Parathyroid adenoma (tissue), 2 donors: ENCODE measurements around the gene C2orf80.

Experiments used
- H2AFZ ChIP-seq: fragments of 300-600 bp; sonication (generic); one replicate; pipeline ENCODE4 v1.7.0; 2017; ENCODE audit warnings: antibody characterized with exemption, mild to moderate bottlenecking
- H3K27ac ChIP-seq: fragments of 300-600 bp; sonication (generic); one replicate; pipeline ENCODE4 v1.7.0; 2017
- H3K27me3 ChIP-seq: fragments of 300-600 bp; sonication (generic); one replicate; pipeline ENCODE4 v1.7.0; 2017; ENCODE audit warnings: low read length; ENCODE audit not compliant: control insufficient read depth, insufficient read depth
- H3K36me3 ChIP-seq: fragments of 300-600 bp; sonication (generic); one replicate; pipeline ENCODE4 v1.7.0; 2017; ENCODE audit warnings: low read length; ENCODE audit not compliant: control insufficient read depth, insufficient read depth
- H3K4me1 ChIP-seq: fragments of 300-600 bp; sonication (generic); one replicate; pipeline ENCODE4 v1.7.0; 2017; ENCODE audit warnings: control low read depth
- H3K4me2 ChIP-seq: fragments of 300-600 bp; sonication (generic); one replicate; pipeline ENCODE4 v1.7.0; 2017; ENCODE audit warnings: low read length
- H3K4me3 ChIP-seq: fragments of 300-600 bp; sonication (generic); one replicate; pipeline ENCODE4 v1.7.0; 2017; ENCODE audit warnings: low read depth, low read length
- H3K79me2 ChIP-seq: fragments of 300-600 bp; sonication (generic); one replicate; pipeline ENCODE4 v1.7.0; 2017; ENCODE audit warnings: control low read depth
- H3K9ac ChIP-seq: fragments of 300-600 bp; sonication (generic); one replicate; pipeline ENCODE4 v1.7.0; 2017; ENCODE audit warnings: mild to moderate bottlenecking
- H3K9me3 ChIP-seq: fragments of 300-600 bp; sonication (generic); one replicate; pipeline ENCODE4 v1.7.0; 2017; ENCODE audit warnings: low read length; ENCODE audit not compliant: control insufficient read depth
- TF ChIP-seq, protein P1 (sequence below): fragments of 300-600 bp; sonication (generic); IDR thresholded peaks from one replicate; pipeline ENCODE4 v1.7.0; 2017; ENCODE audit warnings: antibody characterized with exemption, mild to moderate bottlenecking
- donor health status: primary hyperparathyroidism.

Gene C2orf80

GRCh38 chr2:208189069-208189809 lies 591 bp downstream of the C2orf80 start:
- no peaks in the 10 kb centered on the region for H3K36me3 ChIP-seq
- H3K9me3 ChIP-seq, result no peaks in the 10 kb centered on the region
- no peaks in the 10 kb centered on the region for H3K27me3 ChIP-seq
- TF ChIP-seq, protein P1, sequence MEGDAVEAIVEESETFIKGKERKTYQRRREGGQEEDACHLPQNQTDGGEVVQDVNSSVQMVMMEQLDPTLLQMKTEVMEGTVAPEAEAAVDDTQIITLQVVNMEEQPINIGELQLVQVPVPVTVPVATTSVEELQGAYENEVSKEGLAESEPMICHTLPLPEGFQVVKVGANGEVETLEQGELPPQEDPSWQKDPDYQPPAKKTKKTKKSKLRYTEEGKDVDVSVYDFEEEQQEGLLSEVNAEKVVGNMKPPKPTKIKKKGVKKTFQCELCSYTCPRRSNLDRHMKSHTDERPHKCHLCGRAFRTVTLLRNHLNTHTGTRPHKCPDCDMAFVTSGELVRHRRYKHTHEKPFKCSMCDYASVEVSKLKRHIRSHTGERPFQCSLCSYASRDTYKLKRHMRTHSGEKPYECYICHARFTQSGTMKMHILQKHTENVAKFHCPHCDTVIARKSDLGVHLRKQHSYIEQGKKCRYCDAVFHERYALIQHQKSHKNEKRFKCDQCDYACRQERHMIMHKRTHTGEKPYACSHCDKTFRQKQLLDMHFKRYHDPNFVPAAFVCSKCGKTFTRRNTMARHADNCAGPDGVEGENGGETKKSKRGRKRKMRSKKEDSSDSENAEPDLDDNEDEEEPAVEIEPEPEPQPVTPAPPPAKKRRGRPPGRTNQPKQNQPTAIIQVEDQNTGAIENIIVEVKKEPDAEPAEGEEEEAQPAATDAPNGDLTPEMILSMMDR, result no peak
- H3K4me3 ChIP-seq, result no peak overlapping the region
- no peak overlapping the region for H2AFZ ChIP-seq
- no peak overlapping the region for H3K4me2 ChIP-seq
- H3K9ac ChIP-seq, result no peak overlapping the region
- no peaks in the 10 kb centered on the region for H3K79me2 ChIP-seq
- no peak overlapping the region for H3K27ac ChIP-seq
- H3K4me1 ChIP-seq, result no peaks in the 10 kb centered on the region

DNA sequence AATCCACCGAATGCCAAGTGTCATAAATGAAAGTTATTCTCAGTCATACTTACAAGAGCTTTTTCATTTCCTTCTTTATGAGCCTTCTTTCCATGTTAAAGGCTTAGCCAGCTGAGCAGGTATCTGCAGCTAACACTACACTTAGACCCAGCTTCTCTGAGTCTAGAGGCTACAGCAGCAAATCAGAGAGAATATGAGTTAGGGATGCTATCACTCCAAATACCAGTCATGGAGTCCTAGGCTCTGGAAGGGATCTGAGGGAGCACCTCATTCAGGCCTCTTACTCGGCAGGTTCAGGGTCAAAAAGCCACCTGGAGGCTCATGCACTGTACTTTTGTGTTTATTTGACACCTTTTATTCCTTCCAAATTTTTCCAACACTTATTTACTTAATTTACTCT lies 2.9 kb downstream of the C2orf80 start:
- no peaks in the 10 kb centered on the region for H3K4me1 ChIP-seq
- H2AFZ ChIP-seq, result no peak overlapping the region
- no peaks in the 10 kb centered on the region for H3K36me3 ChIP-seq
- H3K4me2 ChIP-seq, result no peak overlapping the region
- H3K79me2 ChIP-seq, result no peaks in the 10 kb centered on the region
- no peak overlapping the region for H3K9ac ChIP-seq
- no peaks in the 10 kb centered on the region for H3K9me3 ChIP-seq
- no peak overlapping the region for H3K4me3 ChIP-seq
- H3K27me3 ChIP-seq, result no peaks in the 10 kb centered on the region
- H3K27ac ChIP-seq, result no peak overlapping the region
- TF ChIP-seq, protein P1, result no peak

DNA sequence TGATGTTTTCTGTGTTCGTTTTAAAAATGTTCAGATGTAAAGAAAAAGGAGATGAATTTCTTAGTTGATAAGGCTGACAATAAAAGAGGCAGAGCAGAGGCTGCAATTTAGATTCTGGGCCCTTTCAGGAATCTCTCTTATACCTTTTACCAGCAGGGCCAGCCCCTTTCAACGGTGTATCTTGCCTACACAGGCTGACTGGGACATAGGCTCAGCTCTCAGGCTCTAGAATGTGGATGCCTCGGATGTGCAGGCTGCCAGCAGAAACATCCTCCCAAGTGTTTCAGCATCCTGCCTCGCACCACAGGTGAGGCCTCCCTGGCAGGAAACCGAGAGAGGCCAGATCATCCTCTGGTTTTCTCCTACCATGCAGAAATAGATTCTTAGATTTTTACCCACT lies 3.4 kb downstream of the C2orf80 start:
- Histone ChIP-seq H3K27ac (no peak overlapping the region), H3K4me3 (no peak overlapping the region), H2AFZ (no peak overlapping the region), H3K79me2 (no peaks in the 10 kb centered on the region), H3K9me3 (no peaks in the 10 kb centered on the region), H3K4me1 (no peaks in the 10 kb centered on the region), H3K27me3 (no peaks in the 10 kb centered on the region), H3K9ac (no peak overlapping the region), H3K36me3 (no peaks in the 10 kb centered on the region), H3K4me2 (no peak overlapping the region)
- TF ChIP-seq, protein P1, result no peak

GRCh38 chr2:208183972-208184705 lies 5.7 kb downstream of the C2orf80 start:
- Histone ChIP-seq H3K27ac (no peak overlapping the region), H3K36me3 (no peaks in the 10 kb centered on the region), H3K27me3 (no peaks in the 10 kb centered on the region), H3K79me2 (no peaks in the 10 kb centered on the region), H3K9ac (no peak overlapping the region), H2AFZ (no peak overlapping the region), H3K4me2 (no peak overlapping the region), H3K9me3 (no peaks in the 10 kb centered on the region), H3K4me3 (no peak overlapping the region), H3K4me1 (no peaks in the 10 kb centered on the region)
- TF ChIP-seq, protein P1, result no peak
